Activated CD8-positive, alpha-beta memory T cell treated with anti-CD3 and anti-CD28 coated beads, Interleukin-2, amount 10 ng/mL, durations not matched to agents 7 days and 5 days (primary cell): ENCODE data around the gene CFDP1. TPM values are rescaled to one million over a fixed set of nuclear protein-coding genes. Genes with fewer than 3 reads are reported as not detected.

Experiments used
- ATAC-seq: fragments of 150-1000 bp; cut with Tn5 transposase; one replicate; pipeline ENCODE4 v1.10.0; 2021; ENCODE audit warnings: moderate library complexity
- CTCF ChIA-PET: fragments of 350-600 bp; sonication (Branson Sonifier 250); formaldehyde crosslinking; loops from one replicate; lab custom pipeline; 2021; ENCODE audit warnings: antibody characterized with exemption; lab: Charles Lee
- DNase-seq: peaks from one replicate; pipeline ENCODE4 v3.0.0-alpha.2; 2020
- H3K27ac Mint-ChIP-seq: one replicate; pipeline ENCODE4 v1.8.0; 2021; ENCODE audit warnings: mild to moderate bottlenecking, mixed read lengths
- H3K27me3 Mint-ChIP-seq: one replicate; pipeline ENCODE4 v1.8.0; 2021; ENCODE audit warnings: mixed read lengths
- H3K36me3 Mint-ChIP-seq: one replicate; pipeline ENCODE4 v1.8.0; 2021; ENCODE audit warnings: mild to moderate bottlenecking, mixed read lengths
- H3K4me1 Mint-ChIP-seq: one replicate; pipeline ENCODE4 v1.8.0; 2021; ENCODE audit warnings: mixed read lengths
- H3K4me3 Mint-ChIP-seq: one replicate; pipeline ENCODE4 v1.8.0; 2021; ENCODE audit warnings: mild to moderate bottlenecking, moderate library complexity, mixed read lengths
- H3K9me3 Mint-ChIP-seq: one replicate; pipeline ENCODE4 v1.8.0; 2022; ENCODE audit warnings: low read depth, mixed read lengths
- total RNA-seq, 2 experiments: library from RNA; stranded (reverse); gene quantifications; one replicate each; pipeline ENCODE4 v1.2.3, GENCODE V29; 2021

CFDP1 gene
- total RNA-seq, 2 experiments from 2014 or later: 31.4 to 44.0 TPM

DNA sequence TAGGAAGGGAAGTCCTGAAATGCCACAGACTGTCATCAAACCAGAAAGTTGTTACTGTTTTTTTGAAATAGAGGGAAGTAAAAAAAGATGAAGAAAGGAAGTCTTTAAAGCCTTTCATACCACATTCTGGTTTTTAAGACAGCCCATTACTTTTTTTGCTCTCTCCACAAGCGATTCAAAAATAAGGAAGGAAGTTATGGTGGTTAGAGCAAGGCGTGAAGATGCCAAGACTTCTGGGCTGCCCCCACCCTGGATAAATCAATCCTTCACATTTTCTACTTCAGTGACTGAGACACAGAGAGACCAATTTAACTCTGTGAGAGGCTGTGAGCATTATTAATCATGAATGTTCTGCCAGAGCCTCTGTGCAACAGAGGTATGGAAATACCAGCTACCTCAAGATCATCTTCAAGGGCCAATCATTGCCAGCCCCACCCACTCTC lies 99.6 kb downstream of the CFDP1 start:
- Mint-ChIP-seq H3K4me3 (no peak overlapping the region), H3K9me3 (no peaks in the 10 kb centered on the region), H3K27ac (no peak overlapping the region), H3K27me3 (no peaks in the 10 kb centered on the region), H3K4me1 (peaks cover 12% of the 10 kb centered on the region), H3K36me3 (peaks cover 3% of the 10 kb centered on the region)
- CTCF ChIA-PET: interaction anchor here (1.4 kb wide), 1 partner anchor 134 kb away, joined by 3 read pairs; no protein-coding TSS in a partner anchor
- DNase-seq (no peak), ATAC-seq (no peak)

DNA sequence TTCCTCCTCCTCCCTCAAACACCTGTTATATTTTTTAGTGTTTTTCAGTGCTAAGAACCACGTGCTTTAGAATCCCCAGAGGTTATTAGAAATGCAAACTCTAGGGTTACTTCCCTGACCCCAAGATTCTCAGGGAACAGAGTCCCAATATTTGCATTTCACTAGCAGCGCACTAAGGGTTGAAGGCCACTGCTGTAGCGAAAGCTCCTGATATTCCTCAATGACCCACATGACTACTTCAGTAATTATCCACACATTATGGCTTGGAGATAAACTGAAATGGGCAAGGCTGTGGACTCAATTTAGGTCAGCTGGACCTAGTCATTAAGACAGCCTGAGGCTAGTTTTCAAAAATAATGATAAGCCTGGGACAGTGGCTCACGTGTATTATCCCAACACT lies 103.4 kb downstream of the CFDP1 start:
- CTCF ChIA-PET: no interaction called here
- no peak overlapping the region for H3K27ac Mint-ChIP-seq
- ATAC-seq: no peak
- no peaks in the 10 kb centered on the region for H3K36me3 Mint-ChIP-seq
- no peak overlapping the region for H3K4me3 Mint-ChIP-seq
- H3K9me3 Mint-ChIP-seq: no peaks in the 10 kb centered on the region
- DNase-seq: no peak
- peaks cover 19% of the 10 kb centered on the region for H3K4me1 Mint-ChIP-seq
- no peaks in the 10 kb centered on the region for H3K27me3 Mint-ChIP-seq

DNA sequence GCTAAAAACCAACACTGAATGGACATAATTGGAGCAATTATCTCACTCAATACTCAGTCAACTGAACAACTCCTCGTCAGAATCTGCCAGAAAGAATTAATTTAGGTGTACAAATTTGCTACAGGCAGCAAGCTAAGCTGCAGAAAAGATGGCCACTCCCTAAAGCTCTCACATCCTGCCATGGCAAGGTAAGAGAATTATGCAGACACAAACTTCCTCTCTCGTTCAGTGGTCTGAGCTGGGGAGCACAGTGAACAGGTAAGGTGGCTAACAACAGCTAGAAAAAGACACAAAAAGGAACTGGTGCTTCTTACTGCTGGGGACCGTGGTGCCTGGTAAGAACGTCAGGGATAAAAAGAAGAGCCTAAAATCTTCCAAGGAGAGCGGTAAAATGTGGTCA lies 107.0 kb downstream of the CFDP1 start:
- DNase-seq (no peak), ATAC-seq (no peak)
- Mint-ChIP-seq H3K4me3 (no peak overlapping the region), H3K4me1 (peaks cover 7% of the 10 kb centered on the region), H3K36me3 (peaks cover 7% of the 10 kb centered on the region), H3K27me3 (peaks cover 16% of the 10 kb centered on the region), H3K9me3 (no peaks in the 10 kb centered on the region), H3K27ac (no peak overlapping the region)
- CTCF ChIA-PET: interaction anchor here (1.0 to 1.8 kb wide), 3 partner anchors 24 to 127 kb away, joined by 3 to 7 read pairs (median 4); no protein-coding TSS in a partner anchor

DNA sequence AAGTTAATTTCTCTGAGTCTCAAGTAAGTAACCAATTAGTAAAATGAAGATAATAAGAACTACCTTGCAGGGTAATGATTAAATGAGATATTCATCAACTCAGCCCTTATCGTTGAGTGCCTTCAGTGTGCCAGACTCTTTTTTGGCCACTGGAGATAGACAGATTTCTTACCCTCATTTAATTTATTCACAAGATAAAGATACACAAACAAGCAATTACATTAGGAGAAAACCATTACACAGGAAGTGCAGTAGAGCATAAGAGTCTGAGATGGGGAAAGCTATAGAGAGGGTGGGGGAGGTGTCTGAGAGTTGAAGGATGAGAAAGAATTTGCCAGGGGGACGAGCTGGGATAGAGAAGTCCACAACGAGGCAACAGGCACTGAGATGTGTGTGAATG lies 109.4 kb downstream of the CFDP1 start:
- CTCF ChIA-PET: interaction anchor here (1.0 kb wide), 1 partner anchor 125 kb away, joined by 3 read pairs; no protein-coding TSS in a partner anchor
- ATAC-seq (no peak), DNase-seq (no peak)
- peaks cover 36% of the 10 kb centered on the region for H3K27me3 Mint-ChIP-seq
- H3K27ac Mint-ChIP-seq: no peak overlapping the region
- no peaks in the 10 kb centered on the region for H3K9me3 Mint-ChIP-seq
- H3K4me1 Mint-ChIP-seq: peaks cover 23% of the 10 kb centered on the region
- H3K36me3 Mint-ChIP-seq: peaks cover 9% of the 10 kb centered on the region
- no peak overlapping the region for H3K4me3 Mint-ChIP-seq

DNA sequence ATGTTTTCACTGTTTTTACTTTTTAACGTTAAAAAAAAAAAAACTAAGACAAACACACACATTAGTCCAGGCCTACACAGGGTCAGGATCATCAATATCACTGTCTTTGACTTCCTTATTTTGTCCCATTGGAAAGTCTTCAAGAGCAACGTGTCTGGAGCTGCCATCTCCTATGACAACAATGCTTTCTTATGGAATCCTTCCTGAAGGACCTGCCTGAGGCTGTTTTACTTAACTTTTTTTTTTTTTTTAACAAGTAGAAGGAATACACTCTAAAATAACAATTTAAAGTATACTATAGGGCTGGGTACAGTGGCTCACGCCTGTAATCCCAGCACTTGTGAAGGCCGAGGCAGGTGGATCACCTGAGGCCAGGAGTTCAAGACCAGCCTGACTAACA lies 110.1 kb downstream of the CFDP1 start:
- ATAC-seq (no peak), DNase-seq (no peak)
- Mint-ChIP-seq H3K27ac (no peak overlapping the region), H3K36me3 (peaks cover 9% of the 10 kb centered on the region), H3K27me3 (peaks cover 40% of the 10 kb centered on the region), H3K4me1 (peaks cover 23% of the 10 kb centered on the region), H3K9me3 (no peaks in the 10 kb centered on the region), H3K4me3 (no peak overlapping the region)
- CTCF ChIA-PET: interaction anchor here (0.8 kb wide), 1 partner anchor 9 kb away, joined by 4 read pairs; no protein-coding TSS in a partner anchor

DNA sequence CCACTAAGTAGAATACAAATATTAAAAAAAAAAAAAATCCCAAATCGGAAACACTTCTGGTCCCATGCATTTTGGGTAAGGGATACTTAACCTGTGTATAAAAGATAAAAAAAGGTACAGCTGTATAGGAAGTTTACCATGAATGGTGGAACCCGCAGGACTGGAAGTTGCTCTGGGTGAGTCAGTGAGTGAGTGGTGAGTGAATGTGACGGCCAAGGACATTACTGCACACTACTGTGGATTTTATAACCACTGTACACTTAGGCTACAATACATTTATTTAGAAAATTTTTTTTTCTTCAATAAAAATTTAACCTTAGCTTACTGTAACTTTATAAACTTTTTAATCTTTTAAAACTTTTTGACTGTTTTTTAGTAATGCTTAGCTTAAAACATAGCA lies 110.6 kb downstream of the CFDP1 start:
- Mint-ChIP-seq H3K36me3 (peaks cover 10% of the 10 kb centered on the region), H3K27me3 (peaks cover 44% of the 10 kb centered on the region), H3K4me1 (peaks cover 23% of the 10 kb centered on the region), H3K4me3 (no peak overlapping the region), H3K27ac (no peak overlapping the region), H3K9me3 (no peaks in the 10 kb centered on the region)
- CTCF ChIA-PET: interaction anchor here (0.8 kb wide), 1 partner anchor 10 kb away, joined by 4 read pairs; no protein-coding TSS in a partner anchor
- DNase-seq: no peak
- ATAC-seq: no peak

DNA sequence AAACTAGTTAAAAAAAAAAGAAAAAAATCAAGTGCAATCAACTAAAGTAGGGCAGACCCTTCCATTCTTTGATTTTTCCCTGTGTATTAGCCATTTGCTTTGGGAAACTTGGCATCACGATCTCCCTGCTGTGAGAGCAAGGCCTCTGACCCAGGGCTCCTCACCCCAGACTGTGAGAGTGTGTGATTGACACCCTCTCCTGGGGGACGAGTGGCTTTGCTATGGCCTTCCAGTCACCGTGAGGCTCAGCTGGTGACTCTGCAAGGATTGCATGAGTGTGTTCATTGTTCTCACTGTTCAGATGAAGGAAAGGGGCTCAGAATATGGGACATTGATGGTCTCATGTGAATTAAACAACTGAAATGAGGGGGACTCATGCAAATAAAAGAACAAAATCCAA lies 112.9 kb downstream of the CFDP1 start:
- CTCF ChIA-PET: interaction anchor here (0.6 kb wide), 1 partner anchor 211 kb away, joined by 5 read pairs; no protein-coding TSS in a partner anchor
- H3K27me3 Mint-ChIP-seq: peaks cover 53% of the 10 kb centered on the region

DNA sequence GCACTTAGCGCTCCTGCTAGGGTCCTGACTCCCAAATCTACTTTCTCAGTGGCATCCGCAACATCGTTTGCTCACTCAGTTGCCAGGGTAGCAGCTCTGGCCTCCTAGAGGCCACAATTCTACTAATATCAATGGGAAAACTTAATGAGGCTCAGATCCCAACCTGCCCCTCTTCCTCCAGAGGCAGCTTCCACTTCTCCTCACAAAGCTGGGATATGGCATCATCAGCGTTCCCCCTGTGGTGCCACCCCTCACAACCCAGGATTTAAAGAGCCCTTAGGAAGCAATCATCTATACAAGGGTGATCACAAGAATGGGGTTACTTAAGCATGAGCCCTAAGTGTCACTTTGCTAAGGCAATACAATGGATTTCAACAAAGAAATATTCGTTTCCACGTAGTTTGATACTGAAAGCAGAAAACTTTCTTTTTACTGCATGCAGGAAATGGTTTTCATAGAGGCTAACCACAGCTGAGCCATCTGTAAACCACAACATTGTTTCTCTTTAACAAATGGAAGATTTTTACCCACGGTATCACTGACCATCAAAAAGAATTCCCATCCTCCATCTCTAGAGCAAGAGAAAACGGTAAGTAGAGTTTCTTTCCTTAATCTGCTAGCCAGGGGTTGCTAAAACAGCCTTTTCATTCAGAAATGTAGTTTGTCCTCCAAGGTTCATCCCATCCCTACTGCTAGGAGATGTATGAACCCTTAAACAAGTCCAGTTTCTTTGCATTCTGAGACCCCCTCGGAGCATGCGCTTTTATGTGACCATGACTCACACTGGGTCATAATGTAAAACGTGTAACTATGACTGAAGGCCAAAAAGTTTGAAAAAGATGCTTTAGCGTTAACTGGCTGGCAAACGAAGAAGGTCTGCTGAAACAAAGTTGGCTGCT lies 113.5 kb downstream of the CFDP1 start:
- peaks cover 16% of the 10 kb centered on the region for H3K36me3 Mint-ChIP-seq
- CTCF ChIA-PET: no interaction called here
- H3K27me3 Mint-ChIP-seq: peaks cover 51% of the 10 kb centered on the region
- DNase-seq (peak; percentile 46), ATAC-seq (peak; percentile 55)
- no peaks in the 10 kb centered on the region for H3K9me3 Mint-ChIP-seq
- H3K4me3 Mint-ChIP-seq: no peak overlapping the region
- peaks cover 16% of the 10 kb centered on the region for H3K4me1 Mint-ChIP-seq
- H3K27ac Mint-ChIP-seq: peak overlapping the region; percentile 19

More for the DNA sequence above, 112.9 kb downstream of the CFDP1 start:
- no peak overlapping the region for H3K27ac Mint-ChIP-seq
- no peaks in the 10 kb centered on the region for H3K9me3 Mint-ChIP-seq
- peaks cover 16% of the 10 kb centered on the region for H3K4me1 Mint-ChIP-seq
- no peak overlapping the region for H3K4me3 Mint-ChIP-seq
- DNase-seq: no peak
- peaks cover 16% of the 10 kb centered on the region for H3K36me3 Mint-ChIP-seq
- ATAC-seq: no peak

DNA sequence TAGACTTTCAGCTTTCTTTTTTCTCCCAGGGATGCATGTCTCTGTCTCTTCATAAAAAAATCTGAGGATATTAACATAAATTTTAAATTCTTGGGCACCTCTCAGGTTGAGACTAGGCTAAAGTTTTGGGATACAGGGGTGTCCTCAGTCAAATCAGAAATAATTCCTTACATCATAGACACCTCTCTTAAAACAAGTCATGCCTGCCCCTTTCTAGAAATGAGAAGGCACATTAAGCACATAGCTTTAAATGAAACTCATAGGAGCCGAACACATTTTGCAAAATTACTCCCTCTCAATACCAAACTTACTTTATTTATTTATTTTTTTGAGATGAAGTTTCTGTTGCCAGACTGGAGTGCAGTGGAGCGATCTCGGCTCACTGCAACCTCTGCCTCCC lies 114.6 kb downstream of the CFDP1 start:
- Mint-ChIP-seq H3K9me3 (no peaks in the 10 kb centered on the region), H3K27ac (no peak overlapping the region), H3K4me1 (peaks cover 16% of the 10 kb centered on the region), H3K4me3 (no peak overlapping the region), H3K36me3 (peaks cover 14% of the 10 kb centered on the region), H3K27me3 (peaks cover 47% of the 10 kb centered on the region)
- ATAC-seq (no peak), DNase-seq (no peak)
- CTCF ChIA-PET: interaction anchor here (0.7 kb wide), 1 partner anchor 189 kb away, joined by 3 read pairs; no protein-coding TSS in a partner anchor

DNA sequence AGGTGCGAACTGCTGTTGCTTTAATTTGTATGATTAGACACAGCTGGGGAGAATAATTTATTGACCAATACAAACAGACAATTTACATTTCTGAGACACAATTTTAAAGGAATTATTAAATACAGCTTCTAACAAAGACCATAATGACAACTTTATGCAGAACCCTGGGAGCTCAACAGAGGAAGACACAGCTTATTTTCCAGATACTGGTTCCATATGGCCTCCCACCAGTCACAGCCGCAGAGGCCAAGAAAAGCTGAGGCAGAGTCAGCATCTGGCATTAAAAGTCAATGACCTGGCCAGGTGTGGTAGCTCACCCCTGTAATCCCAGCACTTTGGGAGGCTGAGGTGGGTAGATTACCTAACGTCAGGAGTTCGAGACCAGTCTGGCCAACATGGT lies 115.8 kb downstream of the CFDP1 start:
- Mint-ChIP-seq H3K27me3 (peaks cover 51% of the 10 kb centered on the region), H3K4me1 (peaks cover 16% of the 10 kb centered on the region), H3K36me3 (peaks cover 14% of the 10 kb centered on the region), H3K9me3 (no peaks in the 10 kb centered on the region), H3K27ac (no peak overlapping the region), H3K4me3 (no peak overlapping the region)
- no peak for ATAC-seq
- CTCF ChIA-PET: no interaction called here
- no peak for DNase-seq

DNA sequence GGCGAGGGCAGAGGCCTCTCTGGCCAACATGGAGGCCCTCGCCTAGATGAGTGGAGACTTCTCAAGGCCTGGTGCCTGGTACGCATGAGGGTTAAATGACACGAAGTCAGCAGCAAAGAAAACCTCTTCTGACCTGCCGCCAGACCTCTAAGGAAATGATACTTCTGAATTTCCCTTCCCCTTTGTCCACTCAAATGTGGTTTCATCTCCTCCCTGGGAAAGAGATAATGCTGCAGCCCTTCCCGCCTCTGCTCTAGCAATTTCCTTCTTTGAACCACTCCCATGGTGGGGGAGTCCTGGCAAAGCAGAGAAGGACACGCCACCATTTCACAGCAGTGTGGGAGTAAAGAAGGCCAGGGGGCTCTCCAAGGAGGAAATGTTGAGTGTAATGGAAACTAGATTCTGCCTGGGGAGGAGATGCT lies 116.2 kb downstream of the CFDP1 start:
- no peak for ATAC-seq
- no peak overlapping the region for H3K4me3 Mint-ChIP-seq
- CTCF ChIA-PET: no interaction called here
- peaks cover 49% of the 10 kb centered on the region for H3K27me3 Mint-ChIP-seq
- peaks cover 16% of the 10 kb centered on the region for H3K4me1 Mint-ChIP-seq
- H3K9me3 Mint-ChIP-seq: no peaks in the 10 kb centered on the region
- no peak for DNase-seq
- peaks cover 14% of the 10 kb centered on the region for H3K36me3 Mint-ChIP-seq
- H3K27ac Mint-ChIP-seq: no peak overlapping the region

DNA sequence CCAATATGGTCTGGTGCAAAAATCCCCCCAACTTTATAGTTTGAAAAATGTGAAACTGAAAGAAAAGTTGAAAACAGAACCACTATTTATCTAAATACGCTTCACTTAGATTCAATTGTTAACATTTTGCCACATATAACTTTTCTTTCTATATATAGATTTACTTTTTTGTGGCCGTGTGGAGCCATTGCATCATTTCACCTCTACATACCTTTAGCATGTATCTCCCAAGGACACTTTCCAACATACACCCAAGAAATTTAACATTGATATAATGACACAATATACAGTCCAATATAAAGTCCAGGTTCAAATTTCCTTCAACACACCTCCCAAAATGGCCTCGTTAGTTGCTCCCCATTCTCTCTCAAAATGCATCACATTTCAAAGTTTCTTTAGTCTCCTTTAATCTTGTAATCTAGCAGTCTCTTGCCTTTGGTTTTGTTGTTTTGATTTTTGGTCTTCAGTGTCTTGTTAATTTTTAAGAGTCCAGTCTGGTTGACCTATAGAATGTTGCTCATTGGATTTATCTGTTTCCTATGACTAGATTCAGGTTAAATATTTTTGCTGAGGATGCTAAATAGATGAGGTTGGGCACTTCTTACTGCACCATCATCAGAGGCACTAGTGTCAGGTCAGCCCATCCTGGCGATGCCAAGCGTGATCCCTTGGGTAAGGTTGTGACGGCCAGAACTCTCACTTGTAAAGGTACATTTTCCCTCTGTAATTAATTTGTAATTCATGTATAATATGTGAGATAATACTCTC lies 117.6 kb downstream of the CFDP1 start:
- peaks cover 41% of the 10 kb centered on the region for H3K27me3 Mint-ChIP-seq
- H3K36me3 Mint-ChIP-seq: peaks cover 13% of the 10 kb centered on the region
- no peak for DNase-seq
- H3K4me1 Mint-ChIP-seq: peaks cover 16% of the 10 kb centered on the region
- no peak for ATAC-seq
- CTCF ChIA-PET: no interaction called here
- no peaks in the 10 kb centered on the region for H3K9me3 Mint-ChIP-seq
- H3K4me3 Mint-ChIP-seq: no peak overlapping the region
- H3K27ac Mint-ChIP-seq: no peak overlapping the region

DNA sequence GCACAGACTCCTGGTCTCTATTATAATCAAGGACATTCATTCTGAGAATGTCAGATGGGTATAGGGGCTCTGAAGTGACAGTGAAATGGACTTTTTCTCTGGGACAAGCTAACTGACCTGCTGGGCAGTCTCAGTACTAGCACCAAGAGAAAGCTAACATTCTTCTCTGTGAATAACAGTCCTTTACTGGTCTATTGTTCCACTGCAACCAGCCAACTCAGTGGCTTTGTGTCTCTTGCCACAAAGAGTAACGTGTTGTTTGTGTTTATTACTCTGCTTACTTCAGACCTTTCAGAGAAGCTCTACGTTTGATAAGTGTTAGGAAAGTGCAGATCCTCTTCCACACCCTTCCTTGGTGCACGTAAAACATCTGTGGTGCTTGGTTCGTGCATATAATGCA lies 120.4 kb downstream of the CFDP1 start:
- no peak overlapping the region for H3K4me3 Mint-ChIP-seq
- no peaks in the 10 kb centered on the region for H3K9me3 Mint-ChIP-seq
- H3K27me3 Mint-ChIP-seq: peaks cover 24% of the 10 kb centered on the region
- peaks cover under 1% of the 10 kb centered on the region for H3K4me1 Mint-ChIP-seq
- H3K36me3 Mint-ChIP-seq: peaks cover 14% of the 10 kb centered on the region
- CTCF ChIA-PET: interaction anchor here (0.9 to 1.4 kb wide), 2 partner anchors 10 to 114 kb away, joined by 3 to 8 read pairs; no protein-coding TSS in a partner anchor
- DNase-seq (no peak), ATAC-seq (no peak)
- no peak overlapping the region for H3K27ac Mint-ChIP-seq
